SU-DHL-6 (cell line): Measurements from ENCODE around the gene GABRB3.

Experiments used
- H2AFZ ChIP-seq: fragments of 200-600 bp; sonication (generic); 2 replicates; pipeline ENCODE4 v1.6.1; 2014; ENCODE audit warnings: low read depth, mild to moderate bottlenecking, moderate library complexity, mixed read lengths, antibody characterized with exemption, low read length; ENCODE audit not compliant: severe bottlenecking
- H3F3A ChIP-seq: fragments of 200-600 bp; shearing (Covaris generic); 2 replicates; pipeline ENCODE4 v1.6.0; 2016; ENCODE audit warnings: antibody characterized with exemption, mild to moderate bottlenecking; ENCODE audit not compliant: insufficient read depth
- H3K27ac ChIP-seq: fragments of 200-600 bp; sonication (generic); 2 replicates; pipeline ENCODE4 v1.5.1; 2016; ENCODE audit warnings: low read depth, mild to moderate bottlenecking, low read length, moderate library complexity, mixed read lengths
- H3K27me3 ChIP-seq: fragments of 200-600 bp; sonication (generic), shearing (Covaris generic); 2 replicates; pipeline ENCODE4 v1.6.0; 2014; ENCODE audit warnings: mild to moderate bottlenecking, low read length
- H3K36me3 ChIP-seq: fragments of 200-600 bp; sonication (generic); 2 replicates; pipeline ENCODE4 v1.6.1; 2014; ENCODE audit warnings: mild to moderate bottlenecking, low read length, mixed read lengths
- H3K4me2 ChIP-seq: fragments of 300-600, 200-600 bp; shearing (Covaris generic), sonication (generic); 2 replicates; pipeline ENCODE4 v1.6.0; 2014; ENCODE audit warnings: low read length, low read depth, mild to moderate bottlenecking; ENCODE audit not compliant: poor library complexity, severe bottlenecking
- H3K4me3 ChIP-seq: fragments of 200-600 bp; sonication (generic); 2 replicates; pipeline ENCODE4 v1.5.1; 2014; ENCODE audit warnings: antibody characterized with exemption, low read length, mild to moderate bottlenecking, mixed read lengths; ENCODE audit not compliant: insufficient read depth, poor library complexity, severe bottlenecking
- H3K79me2 ChIP-seq: fragments of 200-600 bp; sonication (generic); 2 replicates; pipeline ENCODE4 v1.6.1; 2014; ENCODE audit warnings: mild to moderate bottlenecking, low read length, moderate library complexity; ENCODE audit not compliant: insufficient read depth
- H3K9ac ChIP-seq: fragments of 200-600 bp; sonication (generic); 2 replicates; pipeline ENCODE4 v1.7.0; 2014; ENCODE audit warnings: mild to moderate bottlenecking, low read length
- H3K9me2 ChIP-seq: fragments of 200-600 bp; sonication (generic); replicated peaks from 2 replicates; pipeline ENCODE4 v1.6.1; 2014; ENCODE audit warnings: low read length; ENCODE audit not compliant: insufficient read depth
- H3K9me3 ChIP-seq: fragments of 200-600 bp; sonication (generic); 2 replicates; pipeline ENCODE4 v1.6.1; 2014; ENCODE audit warnings: low read length, mixed read lengths; ENCODE audit not compliant: insufficient read depth
- H4K20me1 ChIP-seq: fragments of 200-600 bp; sonication (generic); 2 replicates; pipeline ENCODE4 v1.6.1; 2014; ENCODE audit warnings: low read depth, mild to moderate bottlenecking, antibody characterized with exemption, low read length, moderate library complexity, mixed read lengths
- CTCF ChIP-seq: fragments of 200-600 bp; sonication (generic); IDR thresholded peaks from one replicate; pipeline ENCODE4 v1.5.1; 2017; ENCODE audit warnings: antibody characterized with exemption, mild to moderate bottlenecking, low read length, moderate library complexity; ENCODE audit not compliant: insufficient read depth, poor library complexity, severe bottlenecking

GABRB3 gene

DNA sequence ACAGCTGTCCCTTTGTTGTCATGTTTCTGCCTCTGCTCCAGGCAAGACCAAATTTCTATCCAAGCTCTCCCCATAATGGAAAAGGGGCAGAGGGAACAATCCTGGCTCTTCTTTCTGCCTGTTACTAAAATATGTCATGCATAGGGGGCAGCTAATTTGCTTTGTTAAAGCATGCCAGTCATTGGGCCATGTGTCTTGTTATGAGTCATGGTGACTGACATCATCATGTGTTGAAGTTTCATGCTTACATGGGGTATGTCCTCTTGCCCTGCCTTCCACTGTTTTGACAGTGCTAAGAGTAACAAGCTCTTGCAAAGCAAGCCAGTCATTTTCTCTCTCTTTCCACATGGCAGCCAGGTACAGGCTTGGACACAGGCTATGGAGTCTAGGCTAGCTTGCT is 268.9 kb downstream of the GABRB3 start:
- H3K4me3 ChIP-seq, result no peak overlapping the region
- no peak overlapping the region for H3K9ac ChIP-seq
- no peak for TF ChIP-seq CTCF
- H3K79me2 ChIP-seq, result no peaks in the 10 kb centered on the region
- H4K20me1 ChIP-seq, result no peaks in the 10 kb centered on the region
- H3F3A ChIP-seq, result no peaks in the 10 kb centered on the region
- no peaks in the 10 kb centered on the region for H3K36me3 ChIP-seq
- no peaks in the 10 kb centered on the region for H3K9me2 ChIP-seq
- no peaks in the 10 kb centered on the region for H3K27me3 ChIP-seq
- no peak overlapping the region for H2AFZ ChIP-seq
- H3K4me2 ChIP-seq, result no peak overlapping the region
- no peaks in the 10 kb centered on the region for H3K9me3 ChIP-seq
- no peak overlapping the region for H3K27ac ChIP-seq
